GM18868 (cell line): ENCODE measurements around the gene NAA38.

Source experiments
- ATAC-seq: cut with Tn5 transposase; IDR thresholded peaks from one replicate; pipeline ENCODE4 v1.9.1; 2021; ENCODE audit warnings: mild to moderate bottlenecking, moderate library complexity; ENCODE audit not compliant: unreplicated experiment

NAA38 gene

DNA sequence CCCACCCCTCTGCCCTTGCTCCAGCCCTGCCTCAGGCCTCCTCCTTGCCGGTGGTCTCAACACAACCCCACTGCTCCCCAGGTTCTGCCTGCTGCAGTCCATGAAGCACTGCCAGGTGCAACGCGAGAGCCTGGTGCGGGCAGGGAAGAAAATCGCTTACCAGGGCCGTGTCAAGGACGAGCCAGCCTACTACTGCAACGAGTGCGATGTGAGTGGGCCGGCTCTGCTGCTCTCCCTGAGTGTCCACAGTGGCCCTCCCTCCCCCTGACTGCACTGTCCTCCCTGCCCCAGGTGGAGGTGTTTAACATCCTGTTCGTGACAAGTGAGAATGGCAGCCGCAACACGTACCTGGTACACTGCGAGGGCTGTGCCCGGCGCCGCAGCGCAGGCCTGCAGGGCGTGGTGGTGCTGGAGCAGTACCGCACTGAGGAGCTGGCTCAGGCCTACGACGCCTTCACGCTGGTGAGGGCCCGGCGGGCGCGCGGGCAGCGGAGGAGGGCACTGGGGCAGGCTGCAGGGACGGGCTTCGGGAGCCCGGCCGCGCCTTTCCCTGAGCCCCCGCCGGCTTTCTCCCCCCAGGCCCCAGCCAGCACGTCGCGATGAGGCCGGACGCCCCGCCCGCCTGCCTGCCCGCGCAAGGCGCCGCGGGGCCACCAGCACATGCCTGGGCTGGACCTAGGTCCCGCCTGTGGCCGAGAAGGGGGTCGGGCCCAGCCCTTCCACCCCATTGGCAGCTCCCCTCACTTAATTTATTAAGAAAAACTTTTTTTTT lies 4.3 kb downstream of the NAA38 start:
- ATAC-seq, result no peak

DNA sequence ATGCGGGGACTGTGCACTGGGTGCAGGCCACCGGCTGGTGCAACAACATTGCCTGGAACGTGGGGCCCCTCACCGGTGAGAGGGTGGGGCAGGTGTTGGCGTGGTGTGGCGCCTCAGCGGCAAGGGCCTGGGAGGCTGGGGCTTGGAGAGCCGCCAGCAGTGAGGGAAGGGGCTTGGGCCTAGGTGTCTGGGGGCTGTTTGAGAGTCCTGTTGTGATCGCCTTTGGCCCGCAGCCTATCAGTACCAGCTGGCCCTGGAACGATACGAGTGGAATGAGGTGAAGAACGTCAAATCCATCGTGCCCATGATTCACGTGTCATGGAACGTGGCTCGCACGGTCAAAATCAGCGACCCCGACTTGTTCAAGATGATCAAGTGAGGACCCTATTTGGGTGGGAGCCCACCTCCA lies 5.1 kb downstream of the NAA38 start:
- ATAC-seq, result no peak

DNA sequence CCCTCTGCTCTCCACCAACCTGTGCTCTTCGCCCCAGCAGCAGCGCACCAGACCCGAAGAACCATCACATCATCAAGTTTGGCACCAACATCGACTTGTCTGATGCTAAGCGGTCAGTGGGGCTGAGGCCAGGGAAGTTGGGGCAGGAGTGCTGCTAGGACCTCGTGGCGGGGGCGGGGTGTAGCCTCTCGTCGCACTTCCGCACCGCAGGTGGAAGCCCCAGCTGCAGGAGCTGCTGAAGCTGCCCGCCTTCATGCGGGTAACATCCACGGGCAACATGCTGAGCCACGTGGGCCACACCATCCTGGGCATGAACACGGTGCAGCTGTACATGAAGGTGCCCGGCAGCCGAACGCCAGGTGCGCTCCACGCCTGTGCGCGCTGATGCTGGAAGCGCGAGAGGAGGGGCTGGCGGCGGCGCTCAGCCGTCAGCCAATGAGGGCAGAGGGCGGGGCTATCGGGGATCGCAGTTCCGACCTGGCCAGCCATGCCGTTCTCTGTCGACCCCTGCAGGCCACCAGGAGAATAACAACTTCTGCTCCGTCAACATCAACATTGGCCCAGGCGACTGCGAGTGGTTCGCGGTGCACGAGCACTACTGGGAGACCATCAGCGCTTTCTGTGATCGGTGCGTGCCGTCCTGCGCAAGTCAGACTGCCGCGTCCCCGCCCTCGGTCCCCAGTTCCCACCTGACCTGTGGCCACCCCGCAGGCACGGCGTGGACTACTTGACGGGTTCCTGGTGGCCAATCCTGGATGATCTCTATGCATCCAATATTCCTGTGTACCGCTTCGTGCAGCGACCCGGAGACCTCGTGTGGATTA lies 5.7 kb downstream of the NAA38 start:
- ATAC-seq, result peak; percentile 65

DNA sequence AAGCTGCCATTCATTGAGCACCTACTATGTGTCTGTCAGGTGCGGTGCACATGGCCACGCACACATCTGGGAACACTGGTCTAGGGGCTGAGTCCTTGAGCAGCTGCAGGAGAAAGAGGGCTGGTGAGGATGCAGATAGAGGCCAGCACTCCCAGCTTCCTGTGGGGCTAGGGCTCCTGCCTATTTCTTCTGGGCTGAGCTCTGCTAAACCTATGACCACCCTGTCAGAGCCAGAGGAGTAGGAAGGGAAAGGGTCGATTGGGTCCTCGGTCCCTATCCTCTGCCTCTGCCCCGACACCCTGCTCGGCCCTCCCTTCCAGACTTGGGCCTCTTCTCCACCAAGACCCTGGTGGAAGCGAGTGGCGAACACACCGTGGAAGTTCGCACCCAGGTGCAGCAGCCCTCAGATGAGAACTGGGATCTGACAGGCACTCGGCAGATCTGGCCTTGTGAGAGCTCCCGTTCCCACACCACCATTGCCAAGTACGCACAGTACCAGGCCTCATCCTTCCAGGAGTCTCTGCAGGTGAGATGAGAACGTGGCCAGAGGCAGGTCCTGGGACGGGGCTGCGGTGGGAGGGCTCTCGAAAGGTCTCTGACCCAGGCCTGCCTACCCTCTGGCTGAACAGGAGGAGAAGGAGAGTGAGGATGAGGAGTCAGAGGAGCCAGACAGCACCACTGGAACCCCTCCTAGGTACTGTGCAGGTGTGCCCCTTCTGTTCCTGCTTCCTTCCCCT lies 6.5 kb downstream of the NAA38 start:
- peak; percentile 7 for ATAC-seq

DNA sequence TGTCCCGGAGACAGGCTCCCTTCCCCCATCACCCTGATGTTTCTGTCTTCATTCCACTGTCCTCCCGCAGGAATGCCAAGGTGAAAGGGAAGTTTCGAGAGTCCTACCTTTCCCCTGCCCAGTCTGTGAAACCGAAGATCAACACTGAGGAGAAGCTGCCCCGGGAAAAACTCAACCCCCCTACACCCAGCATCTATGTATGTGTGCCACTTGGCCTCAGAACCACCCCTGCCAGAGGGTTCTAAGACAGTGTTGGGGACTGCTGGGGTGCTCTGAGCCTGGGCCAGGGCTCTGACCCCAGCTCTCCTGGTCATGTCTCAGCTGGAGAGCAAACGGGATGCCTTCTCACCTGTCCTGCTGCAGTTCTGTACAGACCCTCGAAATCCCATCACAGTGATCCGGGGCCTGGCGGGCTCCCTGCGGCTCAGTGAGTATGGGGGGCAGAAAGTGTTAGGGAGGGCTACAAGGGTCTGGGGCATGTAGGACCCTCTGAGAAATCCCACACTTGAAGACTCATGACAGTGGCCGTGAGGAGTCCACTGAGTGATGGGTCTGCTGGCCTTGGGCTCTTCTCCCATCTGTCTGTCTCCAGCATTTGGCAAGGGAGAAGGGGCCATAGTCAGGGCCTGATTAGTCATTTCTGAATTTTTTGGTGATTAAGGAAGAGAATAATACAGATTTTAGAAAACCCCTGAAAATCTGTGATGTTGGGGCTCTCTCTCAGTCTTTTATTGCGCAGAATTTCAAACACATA lies 7.4 kb downstream of the NAA38 start:
- ATAC-seq, result no peak

DNA sequence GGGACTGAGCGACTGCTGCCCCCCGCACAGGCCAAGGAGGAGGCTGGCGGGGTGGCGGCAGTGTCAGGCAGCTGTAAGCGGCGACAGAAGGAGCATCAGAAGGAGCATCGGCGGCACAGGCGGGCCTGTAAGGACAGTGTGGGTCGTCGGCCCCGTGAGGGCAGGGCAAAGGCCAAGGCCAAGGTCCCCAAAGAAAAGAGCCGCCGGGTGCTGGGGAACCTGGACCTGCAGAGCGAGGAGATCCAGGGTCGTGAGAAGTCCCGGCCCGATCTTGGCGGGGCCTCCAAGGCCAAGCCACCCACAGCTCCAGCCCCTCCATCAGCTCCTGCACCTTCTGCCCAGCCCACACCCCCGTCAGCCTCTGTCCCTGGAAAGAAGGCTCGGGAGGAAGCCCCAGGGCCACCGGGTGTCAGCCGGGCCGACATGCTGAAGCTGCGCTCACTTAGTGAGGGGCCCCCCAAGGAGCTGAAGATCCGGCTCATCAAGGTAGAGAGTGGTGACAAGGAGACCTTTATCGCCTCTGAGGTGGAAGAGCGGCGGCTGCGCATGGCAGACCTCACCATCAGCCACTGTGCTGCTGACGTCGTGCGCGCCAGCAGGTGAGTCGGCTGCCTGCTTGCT lies 8.1 kb downstream of the NAA38 start:
- no peak for ATAC-seq

DNA sequence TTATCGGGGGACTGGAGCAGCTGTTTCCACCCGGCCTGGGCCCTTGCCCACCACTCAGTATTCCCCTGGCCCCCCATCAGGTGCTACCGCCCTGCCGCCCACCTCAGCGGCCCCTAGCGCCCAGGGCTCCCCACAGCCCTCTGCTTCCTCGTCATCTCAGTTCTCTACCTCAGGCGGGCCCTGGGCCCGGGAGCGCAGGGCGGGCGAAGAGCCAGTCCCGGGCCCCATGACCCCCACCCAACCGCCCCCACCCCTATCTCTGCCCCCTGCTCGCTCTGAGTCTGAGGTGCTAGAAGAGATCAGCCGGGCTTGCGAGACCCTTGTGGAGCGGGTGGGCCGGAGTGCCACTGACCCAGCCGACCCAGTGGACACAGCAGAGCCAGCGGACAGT lies 8.6 kb downstream of the NAA38 start:
- ATAC-seq, result no peak

DNA sequence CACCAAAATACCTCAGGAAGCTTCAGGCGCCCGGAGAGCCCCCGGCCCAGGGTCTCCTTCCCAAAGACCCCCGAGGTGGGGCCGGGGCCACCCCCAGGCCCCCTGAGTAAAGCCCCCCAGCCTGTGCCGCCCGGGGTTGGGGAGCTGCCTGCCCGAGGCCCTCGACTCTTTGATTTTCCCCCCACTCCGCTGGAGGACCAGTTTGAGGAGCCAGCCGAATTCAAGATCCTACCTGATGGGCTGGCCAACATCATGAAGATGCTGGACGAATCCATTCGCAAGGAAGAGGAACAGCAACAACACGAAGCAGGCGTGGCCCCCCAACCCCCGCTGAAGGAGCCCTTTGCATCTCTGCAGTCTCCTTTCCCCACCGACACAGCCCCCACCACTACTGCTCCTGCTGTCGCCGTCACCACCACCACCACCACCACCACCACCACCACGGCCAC lies 9.2 kb downstream of the NAA38 start:
- ATAC-seq, result no peak

DNA sequence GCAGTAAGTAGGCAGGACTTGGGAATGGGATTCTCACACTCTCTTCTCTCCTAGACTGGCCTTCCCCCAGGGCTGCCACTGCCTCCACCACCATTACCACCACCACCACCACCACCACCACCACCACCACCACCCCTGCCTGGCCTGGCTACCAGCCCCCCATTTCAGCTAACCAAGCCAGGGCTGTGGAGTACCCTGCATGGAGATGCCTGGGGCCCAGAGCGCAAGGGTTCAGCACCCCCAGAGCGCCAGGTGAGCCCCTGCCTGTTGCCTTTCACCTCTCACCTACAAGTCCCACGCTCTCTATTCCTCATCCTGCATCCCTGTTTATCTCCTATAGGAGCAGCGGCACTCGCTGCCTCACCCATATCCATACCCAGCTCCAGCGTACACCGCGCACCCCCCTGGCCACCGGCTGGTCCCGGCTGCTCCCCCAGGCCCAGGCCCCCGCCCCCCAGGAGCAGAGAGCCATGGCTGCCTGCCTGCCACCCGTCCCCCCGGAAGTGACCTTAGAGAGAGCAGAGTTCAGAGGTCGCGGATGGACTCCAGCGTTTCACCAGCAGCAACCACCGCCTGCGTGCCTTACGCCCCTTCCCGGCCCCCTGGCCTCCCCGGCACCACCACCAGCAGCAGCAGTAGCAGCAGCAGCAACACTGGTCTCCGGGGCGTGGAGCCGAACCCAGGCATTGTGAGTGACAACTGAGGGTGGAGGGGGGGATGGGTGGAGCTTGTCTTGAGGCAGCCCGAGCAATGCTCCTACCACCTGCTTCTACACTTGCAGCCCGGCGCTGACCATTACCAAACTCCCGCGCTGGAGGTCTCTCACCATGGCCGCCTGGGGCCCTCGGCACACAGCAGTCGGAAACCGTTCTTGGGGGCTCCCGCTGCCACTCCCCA lies 10.3 kb downstream of the NAA38 start:
- ATAC-seq, result no peak

DNA sequence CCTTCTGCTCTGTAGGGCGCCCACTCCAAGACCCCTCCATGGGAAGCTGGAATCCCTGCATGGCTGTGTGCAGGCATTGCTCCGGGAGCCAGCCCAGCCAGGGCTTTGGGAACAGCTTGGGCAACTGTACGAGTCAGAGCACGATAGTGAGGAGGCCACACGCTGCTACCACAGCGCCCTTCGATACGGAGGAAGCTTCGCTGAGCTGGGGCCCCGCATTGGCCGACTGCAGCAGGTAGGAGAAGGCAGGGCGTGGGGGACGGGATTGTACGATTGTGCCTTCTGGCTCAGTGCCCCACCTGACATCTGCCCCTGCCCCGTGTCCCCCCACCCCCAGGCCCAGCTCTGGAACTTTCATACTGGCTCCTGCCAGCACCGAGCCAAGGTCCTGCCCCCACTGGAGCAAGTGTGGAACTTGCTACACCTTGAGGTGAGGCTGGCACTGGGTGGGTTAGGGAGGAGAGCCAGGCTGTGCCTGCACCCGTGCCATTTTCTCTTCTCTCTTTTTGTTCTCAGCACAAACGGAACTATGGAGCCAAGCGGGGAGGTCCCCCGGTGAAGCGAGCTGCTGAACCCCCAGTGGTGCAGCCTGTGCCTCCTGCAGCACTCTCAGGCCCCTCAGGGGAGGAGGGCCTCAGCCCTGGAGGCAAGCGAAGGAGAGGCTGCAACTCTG lies 11.2 kb downstream of the NAA38 start:
- no peak for ATAC-seq

DNA sequence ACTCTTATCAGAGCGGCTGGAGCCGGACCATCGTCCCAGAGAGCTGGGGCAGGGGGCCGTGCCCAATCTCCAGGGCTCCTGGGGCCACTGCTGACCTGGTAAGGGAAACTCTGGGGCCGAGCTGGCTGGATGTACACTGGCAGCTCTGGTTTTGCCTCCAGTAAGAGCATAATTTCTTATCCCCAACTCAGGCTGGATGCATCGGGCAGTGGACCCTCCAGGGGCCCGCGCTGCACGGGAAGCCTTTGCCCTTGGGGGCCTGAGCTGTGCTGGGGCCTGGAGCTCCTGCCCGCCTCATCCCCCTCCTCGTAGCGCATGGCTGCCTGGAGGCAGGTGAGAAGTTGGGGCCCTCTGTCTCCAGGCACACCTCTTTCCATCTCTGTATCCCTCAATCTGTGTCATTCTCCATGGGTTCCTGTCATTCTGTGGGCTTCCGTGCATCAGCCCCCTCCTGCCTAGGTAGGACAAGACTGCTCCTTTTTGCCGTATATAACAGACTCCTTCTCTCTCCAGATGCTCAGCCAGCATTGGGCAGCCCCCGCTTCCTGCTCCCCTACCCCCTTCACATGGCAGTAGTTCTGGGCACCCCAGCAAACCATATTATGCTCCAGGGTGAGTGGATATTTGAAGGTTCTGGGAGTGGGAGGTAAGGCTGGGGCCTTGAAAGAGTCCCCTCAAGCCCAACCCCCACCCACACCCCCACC lies 11.8 kb downstream of the NAA38 start:
- no peak for ATAC-seq

DNA sequence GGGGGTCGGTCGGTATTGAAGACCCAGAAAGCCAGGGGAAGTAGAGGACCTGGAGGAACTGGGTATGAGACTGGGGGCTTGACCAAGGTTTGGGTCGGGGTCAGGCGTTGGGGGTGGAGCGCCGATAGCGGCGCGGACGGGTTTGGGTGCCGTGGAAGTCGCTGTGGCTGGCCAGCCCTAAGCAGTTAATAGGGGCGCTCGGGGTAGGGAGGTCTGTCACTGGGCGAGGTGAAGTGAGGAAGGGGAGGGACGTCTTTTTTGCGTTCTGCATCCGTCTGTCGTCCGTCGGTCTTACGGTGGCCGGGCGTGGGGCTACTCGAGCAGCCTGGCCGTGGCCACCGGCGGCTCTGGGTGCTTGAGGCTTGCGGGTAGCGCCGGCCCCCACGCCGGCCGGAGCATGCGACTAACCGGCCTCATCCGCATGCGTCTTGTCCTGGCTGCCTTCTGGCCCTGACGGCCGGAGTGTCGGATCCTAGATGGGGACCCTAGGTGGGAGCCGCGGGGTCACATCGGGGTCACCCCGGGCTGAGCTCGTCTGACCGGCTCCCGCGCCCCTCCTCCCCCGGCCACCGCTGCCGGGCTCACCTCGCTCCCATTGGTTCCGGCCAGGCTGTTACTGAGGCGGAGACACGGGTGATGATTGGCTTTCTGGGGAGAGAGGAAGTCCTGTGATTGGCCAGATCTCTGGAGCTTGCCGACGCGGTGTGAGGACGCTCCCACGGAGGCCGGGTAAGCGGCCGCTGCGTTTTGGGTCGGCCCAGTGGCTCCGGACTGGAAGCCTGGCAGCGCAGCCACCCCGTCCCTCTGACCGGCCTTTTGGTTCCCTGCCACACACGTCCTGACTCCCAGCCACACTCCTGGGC lies 12.8 kb downstream of the NAA38 start:
- ATAC-seq, result peak; percentile 43

DNA sequence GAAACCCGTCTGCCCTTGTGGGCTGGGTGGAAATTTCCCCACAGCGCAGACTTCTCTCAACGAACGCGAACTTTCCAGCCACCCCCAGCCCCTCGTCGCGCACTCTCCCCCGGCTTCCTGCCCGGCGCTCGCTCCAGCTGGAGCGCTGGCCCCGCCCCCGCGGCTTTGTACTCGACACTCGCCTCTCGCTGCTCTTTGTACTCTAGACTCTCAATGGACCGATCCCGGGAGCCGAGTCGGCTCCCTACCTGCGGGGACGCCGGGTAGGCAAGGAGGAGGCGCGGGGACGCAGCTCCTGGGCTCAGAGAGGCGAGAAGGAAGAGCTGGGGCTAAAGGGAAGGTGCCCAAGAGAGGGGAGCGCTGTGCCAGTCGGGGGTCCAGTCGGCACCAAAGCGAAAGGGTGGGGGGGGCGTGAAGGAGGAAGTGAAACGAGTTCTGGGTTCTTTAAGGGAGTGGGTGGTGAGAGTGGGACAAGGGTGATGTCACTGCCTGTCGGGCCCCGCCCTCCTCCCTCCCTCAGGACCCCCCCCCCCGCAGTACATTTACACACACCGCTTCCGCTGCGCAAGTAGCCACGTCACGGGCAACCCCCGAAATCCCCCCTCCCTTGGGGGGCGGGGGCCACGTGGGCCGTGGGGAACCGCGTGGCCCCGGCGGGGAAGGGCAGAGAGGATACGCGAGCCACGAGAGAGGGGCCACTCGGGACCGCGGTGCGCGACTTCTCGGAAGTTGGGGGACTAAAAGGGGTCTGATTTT lies 13.6 kb downstream of the NAA38 start:
- ATAC-seq, result peak; percentile 30

DNA sequence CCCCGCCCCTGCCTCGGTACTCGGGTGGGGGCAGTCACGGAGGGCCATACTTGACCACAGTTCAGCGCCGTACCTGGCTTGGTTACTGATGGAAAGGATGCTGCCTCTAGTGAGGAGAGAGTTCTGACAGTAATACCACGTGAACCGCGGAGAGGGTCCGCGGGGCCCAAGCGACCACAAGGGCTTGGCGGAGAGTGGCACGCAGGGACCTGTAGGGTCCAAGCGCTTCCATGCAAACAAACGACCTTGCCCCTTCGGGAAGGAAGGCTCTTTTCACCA lies 14.2 kb downstream of the NAA38 start:
- ATAC-seq, result no peak

DNA sequence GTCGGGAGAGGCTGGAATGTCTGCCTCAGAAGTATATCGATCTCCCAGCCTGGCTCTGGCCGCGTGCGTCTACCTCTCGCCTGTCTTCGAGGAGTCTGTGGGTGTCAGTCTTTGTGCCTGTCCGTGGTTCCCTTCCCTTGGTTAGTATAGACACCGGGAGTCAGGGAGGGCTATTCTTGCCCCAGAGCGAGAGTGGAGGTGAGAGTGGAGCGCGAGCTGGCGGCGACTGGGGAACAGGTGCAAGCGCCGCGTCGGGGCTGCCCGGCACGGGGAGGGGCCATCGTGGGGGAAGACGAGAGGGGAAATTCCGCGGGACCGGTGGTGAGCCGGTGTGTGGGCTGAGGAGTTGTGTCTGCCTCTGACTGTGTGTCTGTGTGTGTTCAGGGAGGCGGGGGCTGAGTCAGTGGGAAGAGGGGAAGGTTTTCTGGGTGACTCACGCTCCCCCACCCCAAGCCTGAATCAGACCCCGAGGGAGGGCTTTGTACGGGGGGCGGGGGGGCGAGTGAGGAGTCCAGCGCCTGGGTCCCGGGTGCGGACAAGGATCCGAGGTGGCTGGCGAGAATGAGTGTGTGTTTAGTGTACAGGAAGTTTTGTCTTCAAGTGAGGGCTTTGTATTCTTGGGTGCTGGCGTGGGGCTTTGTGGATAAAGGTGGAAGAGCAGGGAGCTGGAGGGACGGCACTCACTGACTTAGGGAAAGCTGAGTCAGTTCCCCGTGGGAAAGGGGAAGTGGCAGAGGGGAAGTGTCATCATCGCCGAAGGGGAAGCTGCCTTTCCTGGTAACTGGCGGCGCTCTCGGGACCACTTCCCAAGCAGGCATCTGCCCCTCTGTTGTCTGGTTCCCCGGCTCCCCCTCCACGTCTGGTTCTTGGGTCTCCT lies 14.7 kb downstream of the NAA38 start:
- ATAC-seq, result peak; percentile 33

DNA sequence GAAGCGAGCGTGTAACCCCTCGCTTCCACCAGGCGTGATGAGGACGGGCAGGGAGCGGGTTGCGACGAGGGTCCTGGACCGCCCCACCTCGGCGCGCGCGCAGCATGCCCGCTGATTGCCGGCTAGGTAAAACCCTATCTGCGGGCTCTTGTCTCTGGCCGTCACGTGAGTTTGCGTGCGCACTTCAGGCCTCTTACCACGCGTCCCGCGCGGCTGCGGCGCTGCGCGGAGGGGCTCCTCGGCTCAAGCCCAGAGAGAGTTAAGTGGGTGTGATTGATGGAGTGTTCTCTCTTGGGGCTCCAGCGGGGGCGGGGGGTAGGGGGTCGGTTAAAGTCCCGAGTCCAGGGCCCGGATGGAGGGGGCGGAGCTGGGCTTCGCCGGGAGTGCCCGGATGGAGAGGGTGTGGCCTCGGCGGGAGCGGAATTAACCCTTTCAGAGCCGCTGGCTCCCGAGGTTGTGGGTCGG lies 15.4 kb downstream of the NAA38 start:
- ATAC-seq, result peak; percentile 17
